AG04449 (cell line): ENCODE measurements around the gene CEP76.

Source experiments
- CTCF ChIA-PET: fragments of 350-600 bp; formaldehyde crosslinking; extraction: SDS; loops from one replicate; lab custom pipeline; 2021; ENCODE audit warnings: antibody characterized with exemption; lab: Yijun Ruan, JAX
- POLR2A ChIA-PET: fragments of 400-600, 350-600 bp; formaldehyde crosslinking; extraction: SDS; loops from one replicate; lab custom pipeline; 2020; ENCODE audit warnings: antibody characterized with exemption, inconsistent platforms; lab: Yijun Ruan, JAX
- DNase-seq: peaks from one replicate; pipeline ENCODE4 v3.0.0-alpha.2; 2010; ENCODE audit warnings: low read depth, low spot score
- H3K4me3 ChIP-seq: 2 replicates; pipeline ENCODE4 v1.5.1; 2011; ENCODE audit warnings: low read depth, mild to moderate bottlenecking, control low read depth, low read length
- TF ChIP-seq, protein P1 (sequence below): IDR thresholded peaks from one replicate; pipeline ENCODE4 v1.5.1; 2011; ENCODE audit warnings: mild to moderate bottlenecking, moderate library complexity, low read length, control low read depth, inconsistent platforms; ENCODE audit not compliant: insufficient read depth; ENCODE audit errors: missing control alignments

CEP76 gene

DNA sequence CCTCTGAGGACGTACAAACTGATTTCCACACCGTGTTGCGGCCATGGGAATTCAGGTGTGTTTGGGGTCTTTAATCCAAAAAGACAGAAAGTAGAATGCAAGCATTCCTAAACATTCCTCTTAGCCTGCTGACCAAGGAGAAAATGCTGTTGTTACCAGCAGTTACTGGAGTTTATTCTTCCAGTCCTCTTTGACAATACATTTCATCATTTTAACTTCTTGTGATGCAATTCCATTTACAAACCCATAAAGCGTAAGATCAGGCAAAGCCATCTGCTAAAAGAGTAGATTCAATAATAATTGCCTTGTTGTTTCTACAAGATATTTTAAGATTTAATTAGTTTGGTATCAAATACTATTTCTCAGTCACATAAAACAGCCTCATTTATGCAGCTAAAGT is 77.3 kb downstream of the CEP76 start:
- H3K4me3 ChIP-seq = no peak overlapping the region

More for the DNA sequence above, 77.3 kb downstream of the CEP76 start:
- TF ChIP-seq, protein P1, sequence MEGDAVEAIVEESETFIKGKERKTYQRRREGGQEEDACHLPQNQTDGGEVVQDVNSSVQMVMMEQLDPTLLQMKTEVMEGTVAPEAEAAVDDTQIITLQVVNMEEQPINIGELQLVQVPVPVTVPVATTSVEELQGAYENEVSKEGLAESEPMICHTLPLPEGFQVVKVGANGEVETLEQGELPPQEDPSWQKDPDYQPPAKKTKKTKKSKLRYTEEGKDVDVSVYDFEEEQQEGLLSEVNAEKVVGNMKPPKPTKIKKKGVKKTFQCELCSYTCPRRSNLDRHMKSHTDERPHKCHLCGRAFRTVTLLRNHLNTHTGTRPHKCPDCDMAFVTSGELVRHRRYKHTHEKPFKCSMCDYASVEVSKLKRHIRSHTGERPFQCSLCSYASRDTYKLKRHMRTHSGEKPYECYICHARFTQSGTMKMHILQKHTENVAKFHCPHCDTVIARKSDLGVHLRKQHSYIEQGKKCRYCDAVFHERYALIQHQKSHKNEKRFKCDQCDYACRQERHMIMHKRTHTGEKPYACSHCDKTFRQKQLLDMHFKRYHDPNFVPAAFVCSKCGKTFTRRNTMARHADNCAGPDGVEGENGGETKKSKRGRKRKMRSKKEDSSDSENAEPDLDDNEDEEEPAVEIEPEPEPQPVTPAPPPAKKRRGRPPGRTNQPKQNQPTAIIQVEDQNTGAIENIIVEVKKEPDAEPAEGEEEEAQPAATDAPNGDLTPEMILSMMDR = no peak
- POLR2A ChIA-PET = no interaction called here
- DNase-seq = no peak
- CTCF ChIA-PET = interaction anchor here (2.0 kb wide), 1 partner anchor 234 kb away, joined by 4 read pairs; no protein-coding TSS in a partner anchor
